HEK293T (cell line): ENCODE results near the gene CPE.
"Not testable (repeated sequence)": the region's sequence is repeated elsewhere in the genome, so short reads cannot be mapped to it uniquely, and the experiment has no call there.

Experiments used
- CTCF ChIA-PET: fragments of 350-600 bp; formaldehyde crosslinking; extraction: SDS; loops from one replicate; lab custom pipeline; 2021; ENCODE audit warnings: antibody characterized with exemption, inconsistent platforms; lab: Yijun Ruan, JAX
- POLR2A ChIA-PET: fragments of 350-600 bp; formaldehyde crosslinking; extraction: SDS; loops from one replicate; lab custom pipeline; 2020; ENCODE audit warnings: antibody characterized with exemption, inconsistent platforms; lab: Yijun Ruan, JAX
- DNase-seq: peaks from one replicate; pipeline ENCODE4 v3.0.0; 2012; ENCODE audit warnings: mixed read lengths; ENCODE audit errors: extremely low spot score
- ARNT ChIP-seq: fragments of 450-650 bp; IDR thresholded peaks from 2 replicates; pipeline ENCODE4 v1.6.1; 2017; ENCODE audit warnings: mild to moderate bottlenecking
- BHLHE40 ChIP-seq: fragments of 450-650 bp; IDR thresholded peaks from 2 replicates; pipeline ENCODE4 v1.6.1; 2016; ENCODE audit warnings: mild to moderate bottlenecking, moderate library complexity, borderline replicate concordance
- CTBP1 ChIP-seq: fragments of 450-650 bp; IDR thresholded peaks from 2 replicates; pipeline ENCODE4 v1.6.1; 2016; ENCODE audit warnings: borderline replicate concordance
- ELF4 ChIP-seq: fragments of 450-650 bp; IDR thresholded peaks from 2 replicates; pipeline ENCODE4 v1.6.1; 2017; ENCODE audit warnings: antibody characterized with exemption
- FOXA1 ChIP-seq: fragments of 450-650 bp; IDR thresholded peaks from 2 replicates; pipeline ENCODE4 v1.6.1; 2016; ENCODE audit warnings: mild to moderate bottlenecking
- FOXK2 ChIP-seq: fragments of 450-650 bp; IDR thresholded peaks from 2 replicates; pipeline ENCODE4 v1.6.1; 2016; ENCODE audit warnings: mild to moderate bottlenecking
- FOXM1 ChIP-seq: fragments of 450-650 bp; IDR thresholded peaks from 2 replicates; pipeline ENCODE4 v1.6.1; 2017; ENCODE audit warnings: mild to moderate bottlenecking, borderline replicate concordance
- HDGF ChIP-seq: fragments of 450-650 bp; IDR thresholded peaks from 2 replicates; pipeline ENCODE4 v1.6.1; 2017; ENCODE audit warnings: antibody characterized with exemption, borderline replicate concordance
- L3MBTL2 ChIP-seq: fragments of 450-650 bp; conservative IDR thresholded peaks from 2 replicates; pipeline ENCODE4 v1.6.1; 2016; ENCODE audit warnings: mild to moderate bottlenecking
- LEF1 ChIP-seq: fragments of 450-650 bp; IDR thresholded peaks from 2 replicates; pipeline ENCODE4 v1.6.1; 2017; ENCODE audit warnings: mild to moderate bottlenecking, borderline replicate concordance
- NFRKB ChIP-seq: fragments of 450-650 bp; IDR thresholded peaks from 2 replicates; pipeline ENCODE4 v1.6.1; 2016; ENCODE audit warnings: mild to moderate bottlenecking, moderate library complexity
- SP1 ChIP-seq: fragments of 450-650 bp; IDR thresholded peaks from 2 replicates; pipeline ENCODE4 v1.6.1; 2017
- SUZ12 ChIP-seq: fragments of 450-650 bp; IDR thresholded peaks from 2 replicates; pipeline ENCODE4 v1.6.1; 2016; ENCODE audit warnings: mild to moderate bottlenecking
- TARDBP ChIP-seq: fragments of 450-650 bp; IDR thresholded peaks from 2 replicates; pipeline ENCODE4 v1.6.1; 2016
- ZNF384 ChIP-seq: fragments of 450-650 bp; IDR thresholded peaks from 2 replicates; pipeline ENCODE4 v1.6.1; 2016
- TF ChIP-seq, protein P1 (sequence below): fragments of 450-650 bp; IDR thresholded peaks from 2 replicates; pipeline ENCODE4 v1.6.1; 2016

CPE gene

DNA sequence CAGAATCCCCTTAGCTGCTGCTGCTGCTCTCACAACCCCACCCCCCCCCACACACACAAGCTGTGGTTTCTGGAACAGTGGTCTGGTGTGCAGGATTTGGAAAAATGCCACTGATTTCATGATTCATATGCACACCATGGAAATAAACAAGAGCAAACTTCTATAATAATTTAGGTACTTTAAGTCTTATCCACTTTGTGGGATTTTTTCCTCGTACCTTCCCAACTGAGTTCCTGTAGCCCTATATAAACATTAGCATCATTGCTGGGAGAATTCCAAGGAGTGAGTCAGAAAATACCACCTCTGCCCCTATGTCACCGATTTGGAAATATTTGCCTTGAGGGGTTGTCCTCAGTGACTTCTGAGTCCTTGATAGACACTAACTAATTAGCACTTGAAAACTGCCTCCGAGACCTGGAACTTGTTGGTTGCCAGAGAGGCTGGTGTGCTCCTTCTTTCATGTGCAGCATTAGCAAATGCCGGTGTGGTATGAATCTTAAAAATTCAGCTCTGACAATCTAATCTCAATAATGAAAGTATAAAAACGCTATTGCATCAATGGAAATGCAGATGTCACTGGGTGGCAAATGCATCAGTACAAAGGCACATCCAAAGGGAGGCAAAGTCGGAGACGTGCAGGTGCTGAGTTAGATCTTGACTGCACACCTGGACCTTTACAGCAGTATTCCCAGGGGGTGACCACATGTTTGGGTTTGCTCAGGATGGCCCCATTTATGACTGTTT lies 61.8 kb downstream of the CPE start:
- POLR2A ChIA-PET = interaction anchor here (0.7 to 1.0 kb wide), 3 partner anchors 9 to 76 kb away, joined by 3 to 4 read pairs (median 3); no protein-coding TSS in a partner anchor
- no peak for DNase-seq
- CTCF ChIA-PET = interaction anchor here (1.1 kb wide), 1 partner anchor 15 kb away, joined by 5 read pairs; no protein-coding TSS in a partner anchor
- TF ChIP-seq FOXK2 = no peak
- TF ChIP-seq, protein P1, sequence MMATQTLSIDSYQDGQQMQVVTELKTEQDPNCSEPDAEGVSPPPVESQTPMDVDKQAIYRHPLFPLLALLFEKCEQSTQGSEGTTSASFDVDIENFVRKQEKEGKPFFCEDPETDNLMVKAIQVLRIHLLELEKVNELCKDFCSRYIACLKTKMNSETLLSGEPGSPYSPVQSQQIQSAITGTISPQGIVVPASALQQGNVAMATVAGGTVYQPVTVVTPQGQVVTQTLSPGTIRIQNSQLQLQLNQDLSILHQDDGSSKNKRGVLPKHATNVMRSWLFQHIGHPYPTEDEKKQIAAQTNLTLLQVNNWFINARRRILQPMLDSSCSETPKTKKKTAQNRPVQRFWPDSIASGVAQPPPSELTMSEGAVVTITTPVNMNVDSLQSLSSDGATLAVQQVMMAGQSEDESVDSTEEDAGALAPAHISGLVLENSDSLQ = 0 out of 2 replicates have a peak, but pooled peaks have one; percentile 29

- POLR2A ChIA-PET = no interaction called here
- DNase-seq = no peak
- no peak for TF ChIP-seq ZNF384
- TF ChIP-seq BHLHE40 = no peak
- no peak for TF ChIP-seq SP1
- TF ChIP-seq ELF4 = no peak
- CTCF ChIA-PET = no interaction called here
These were observed 64.5 kb downstream of the CPE start for GRCh38 chr4:165443276-165443675.

GRCh38 chr4:165448700-165449099 lies 69.9 kb downstream of the CPE start:
- TF ChIP-seq L3MBTL2 (no peak), ZNF384 (no peak), SUZ12 (no peak), CTBP1 (no peak), ELF4 (no peak), HDGF (no peak), LEF1 (no peak), TARDBP (no peak), FOXM1 (no peak), FOXK2 (no peak)
- DNase-seq = no peak

GRCh38 chr4:165449333-165449732 lies 70.5 kb downstream of the CPE start:
- ChIA-PET CTCF (no interaction called here), POLR2A (no interaction called here)
- TF ChIP-seq FOXM1 (no peak), FOXK2 (no peak), BHLHE40 (no peak), HDGF (no peak), ELF4 (no peak), ARNT (no peak), CTBP1 (no peak), ZNF384 (no peak)
- no peak for DNase-seq

More at GRCh38 chr4:165448700-165449099, 69.9 kb downstream of the CPE start:
- CTCF ChIA-PET = no interaction called here
- POLR2A ChIA-PET = no interaction called here

DNA sequence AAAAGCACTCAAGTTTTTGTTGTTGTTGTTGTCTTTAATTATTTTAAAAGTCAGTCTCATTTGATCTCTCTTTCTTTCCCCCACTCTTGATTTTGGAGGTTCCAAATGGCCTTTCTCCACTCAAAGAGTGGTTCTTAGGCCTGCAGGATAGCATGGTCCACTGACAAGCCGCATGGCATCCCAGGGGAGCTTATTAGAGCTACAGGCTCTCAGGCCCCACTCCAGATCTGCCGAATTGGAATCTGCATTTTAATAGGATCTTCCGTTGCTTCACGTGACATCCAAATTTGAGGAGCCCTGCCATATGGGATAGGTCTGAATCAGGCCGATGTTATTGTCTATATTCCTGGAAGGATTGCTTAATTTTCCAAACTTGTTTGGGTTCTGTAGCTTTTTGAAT lies 72.1 kb downstream of the CPE start:
- TF ChIP-seq SUZ12 (no peak), SP1 (no peak), TARDBP (no peak), BHLHE40 (no peak), HDGF (no peak), ZNF384 (no peak), FOXM1 (no peak), LEF1 (no peak), FOXA1 (no peak), L3MBTL2 (no peak), FOXK2 (no peak), CTBP1 (no peak), ARNT (no peak), NFRKB (no peak), ELF4 (no peak)
- TF ChIP-seq, protein P1 = no peak
- POLR2A ChIA-PET = no interaction called here
- CTCF ChIA-PET = no interaction called here
- DNase-seq = no peak

DNA sequence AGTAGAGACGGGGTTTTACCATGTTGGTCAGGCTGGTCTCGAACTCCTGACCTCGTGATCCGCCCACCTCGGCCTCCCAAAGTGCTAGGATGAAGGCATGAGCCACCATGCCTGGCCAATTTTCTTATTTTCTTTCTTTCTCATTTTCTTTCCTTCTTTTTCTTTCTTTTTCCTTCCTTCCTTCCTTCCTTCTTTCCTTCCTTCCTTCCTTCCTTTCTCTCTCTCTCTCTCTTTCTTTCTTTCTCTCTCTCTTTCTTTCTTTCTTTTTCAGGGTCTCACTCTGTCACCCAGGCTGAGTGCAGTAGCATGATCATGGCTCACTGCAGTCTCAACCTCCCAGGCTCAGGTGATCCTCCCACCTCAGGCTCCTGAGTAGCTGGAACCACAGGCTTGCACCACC lies 74.3 kb downstream of the CPE start:
- DNase-seq, POLR2A ChIA-PET: not testable (repeated sequence)
- CTCF ChIA-PET = interaction anchor here (1.1 to 1.2 kb wide), 2 partner anchors 11 to 89 kb away, joined by 3 read pairs; no protein-coding TSS in a partner anchor

- no peak for DNase-seq
- TF ChIP-seq TARDBP = no peak
- TF ChIP-seq ZNF384 = no peak
- TF ChIP-seq, protein P1 = no peak
- no peak for TF ChIP-seq FOXM1
- TF ChIP-seq FOXK2 = no peak
- CTCF ChIA-PET = interaction anchor here (1.2 kb wide), 1 partner anchor 90 kb away, joined by 3 read pairs; no protein-coding TSS in a partner anchor
- POLR2A ChIA-PET = no interaction called here
These were observed 75.6 kb downstream of the CPE start for GRCh38 chr4:165454426-165454825.
